Activated CD4-positive, alpha-beta T cell treated with anti-CD3 and anti-CD28 coated beads, Interleukin-2, Interleukin-4, amounts not matched to agents 100 ng/mL and 50 ng/mL, durations not matched to agents 16 hours and 8 hours (primary cell): Measurements from ENCODE around the gene DGKI.

Source experiments
- DNase-seq: peaks from one replicate; pipeline ENCODE4 v3.0.0-alpha.2; 2020; ENCODE audit warnings: low spot score

DGKI gene

DNA sequence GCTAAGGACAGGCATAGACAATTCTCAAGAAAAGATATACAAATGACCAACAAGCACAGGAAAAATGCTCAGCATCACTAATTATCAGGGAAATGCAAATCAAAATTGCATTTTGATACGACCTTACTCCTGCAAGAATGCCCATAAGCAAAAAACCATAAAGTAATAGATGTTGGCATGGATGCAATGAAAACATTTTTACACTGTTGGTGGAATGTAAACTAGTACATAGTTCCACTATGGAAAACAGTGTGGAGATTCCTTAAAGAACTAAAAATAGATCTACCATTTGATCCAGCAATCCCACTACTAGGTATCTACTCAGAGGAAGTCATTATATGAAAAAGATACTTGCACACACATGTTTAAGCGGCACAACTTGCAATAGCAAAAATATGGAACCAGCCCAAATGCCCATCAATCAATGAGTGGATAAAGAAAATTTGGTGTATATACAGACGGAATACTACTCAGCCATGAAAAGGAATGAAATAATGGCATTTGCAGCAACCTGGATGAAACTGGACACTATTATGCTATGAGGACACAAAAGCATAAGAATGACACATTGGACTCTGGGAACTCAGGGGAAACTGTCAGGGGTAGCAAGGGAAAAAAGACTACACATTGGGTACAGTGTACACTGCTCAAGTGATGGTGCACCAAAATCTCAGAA, 59.3 kb downstream of the DGKI start:
- DNase-seq, result no peak

DNA sequence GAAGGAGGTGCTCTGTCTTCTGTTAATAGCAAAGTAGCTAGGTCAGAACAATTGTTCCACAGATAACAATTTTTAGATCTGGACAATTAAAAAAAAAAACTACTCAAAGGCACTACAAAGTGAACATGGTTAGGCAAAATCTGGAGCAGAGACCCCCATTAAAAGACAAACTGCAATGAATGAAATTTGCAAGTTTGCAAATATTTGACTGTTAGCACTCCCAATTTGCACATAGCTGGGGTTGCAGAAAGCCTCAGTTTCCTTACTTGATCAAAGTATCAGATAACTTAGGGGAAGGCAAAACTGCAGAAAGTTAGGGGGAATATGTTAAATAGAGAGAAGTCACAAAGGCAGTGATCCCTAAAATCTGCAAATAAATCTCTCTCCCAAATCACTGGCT, 68.3 kb downstream of the DGKI start:
- DNase-seq, result no peak

DNA sequence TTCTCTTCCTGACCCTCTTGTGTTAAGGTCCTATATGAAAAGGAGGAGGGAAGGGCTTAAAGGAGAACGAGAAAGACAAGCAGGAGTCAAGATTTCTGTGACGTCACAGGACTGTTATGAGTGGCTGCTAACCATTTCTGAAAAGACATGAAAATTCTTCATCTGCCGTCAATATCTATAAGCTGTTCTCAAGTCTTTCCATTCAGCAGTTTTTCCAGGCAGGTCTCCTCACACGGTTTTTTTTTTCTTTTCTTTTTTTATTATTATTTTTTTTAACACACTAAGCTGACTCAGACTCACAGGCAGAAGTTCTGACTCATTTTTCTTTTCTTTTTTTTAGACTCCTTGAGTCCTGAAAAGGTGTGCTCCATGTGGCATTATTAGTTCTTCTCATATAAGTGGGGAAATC, 72.0 kb downstream of the DGKI start:
- DNase-seq, result peak; percentile 47

DNA sequence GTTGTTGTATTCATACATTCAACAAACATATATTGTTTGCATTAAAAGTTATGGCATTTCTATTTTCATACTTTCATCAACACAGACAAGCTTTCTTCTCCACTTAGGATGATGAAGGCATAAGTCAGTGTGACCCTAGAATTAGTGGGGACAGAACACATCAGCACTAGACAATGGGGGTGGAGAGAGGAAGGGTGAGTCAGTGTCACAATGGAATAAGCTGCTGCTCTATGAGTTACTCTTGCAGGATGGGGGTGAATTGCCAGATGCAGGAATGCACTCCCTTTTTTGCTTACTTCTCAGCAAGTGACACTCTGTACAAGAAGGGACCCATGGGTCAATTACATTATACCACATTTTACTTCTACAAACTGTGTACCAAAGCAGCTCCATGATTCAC, 74.0 kb downstream of the DGKI start:
- peak; percentile 24 for DNase-seq

DNA sequence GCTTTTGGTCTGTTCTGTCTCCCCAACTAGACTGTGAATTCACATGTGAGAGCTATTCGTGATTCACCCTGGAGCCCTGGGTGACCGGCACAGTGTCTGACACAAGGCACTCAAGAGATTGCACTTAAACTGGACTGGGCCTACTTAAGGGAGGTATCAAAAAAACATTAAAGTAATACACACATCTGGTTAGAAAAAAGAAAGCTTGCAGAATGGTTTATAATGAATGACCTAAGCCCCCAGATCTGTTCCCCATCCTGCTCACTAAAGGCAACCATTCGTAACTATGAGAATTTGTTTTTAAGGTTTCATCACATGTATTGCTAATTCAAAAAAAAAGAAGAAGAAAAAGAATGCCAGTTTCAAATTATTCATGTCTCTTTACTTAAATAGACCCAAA, 74.5 kb downstream of the DGKI start:
- no peak for DNase-seq

DNA sequence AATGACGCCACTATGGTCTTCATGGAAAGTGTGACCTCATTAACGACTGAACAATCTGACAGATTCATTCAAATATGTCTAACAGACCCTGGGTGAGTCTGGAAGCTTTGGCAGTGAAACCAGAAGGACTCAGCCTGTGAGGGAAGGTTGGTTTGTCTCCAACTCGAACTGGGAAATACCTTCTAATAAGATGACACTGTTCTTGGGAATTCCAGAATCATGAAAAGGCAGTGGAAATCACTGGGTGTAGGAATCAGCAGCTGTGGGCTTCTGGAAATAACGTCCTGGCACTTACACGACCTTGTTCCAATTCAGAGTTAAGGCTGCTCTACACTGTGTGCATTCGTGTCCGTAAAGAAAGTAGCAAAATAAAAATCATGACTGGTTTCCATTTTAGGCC, 75.1 kb downstream of the DGKI start:
- DNase-seq, result no peak

DNA sequence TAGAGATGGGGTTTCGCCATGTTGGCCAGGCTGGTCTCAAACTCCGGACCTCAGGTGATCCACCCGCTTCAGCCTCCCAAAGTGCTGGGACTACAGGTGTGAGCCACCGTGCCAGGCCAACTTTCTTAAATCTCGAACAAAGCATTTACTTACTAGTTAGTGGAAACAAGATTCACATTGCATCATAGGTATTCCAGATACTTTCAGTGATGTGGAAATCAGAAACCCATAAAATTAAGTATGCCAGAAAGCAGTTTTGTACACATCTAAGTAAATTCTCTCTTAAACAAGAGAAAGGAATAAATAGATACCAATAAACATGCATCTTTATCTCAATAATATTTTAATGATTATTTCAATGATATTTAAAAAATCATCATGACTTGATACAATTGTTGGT, 75.5 kb downstream of the DGKI start:
- no peak for DNase-seq

DNA sequence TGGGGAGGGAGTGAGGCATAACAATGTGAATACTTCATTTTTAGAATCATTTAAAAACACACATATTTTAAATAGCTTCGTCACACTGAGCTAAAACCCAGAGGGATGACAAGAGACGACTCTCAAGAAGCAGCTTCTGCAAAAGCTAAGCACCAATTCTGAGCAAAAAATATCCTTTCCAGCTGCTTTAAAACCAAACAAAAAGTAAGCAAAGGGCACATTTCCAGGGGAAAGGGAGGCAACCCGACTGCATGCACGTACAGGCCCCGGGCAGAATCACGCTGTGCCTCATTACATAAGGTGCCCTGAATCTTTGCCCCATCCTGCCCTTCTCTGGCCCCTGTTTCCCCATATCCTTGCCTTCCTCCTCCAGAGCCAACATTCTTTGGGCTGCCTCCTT, 78.4 kb downstream of the DGKI start:
- DNase-seq, result no peak

DNA sequence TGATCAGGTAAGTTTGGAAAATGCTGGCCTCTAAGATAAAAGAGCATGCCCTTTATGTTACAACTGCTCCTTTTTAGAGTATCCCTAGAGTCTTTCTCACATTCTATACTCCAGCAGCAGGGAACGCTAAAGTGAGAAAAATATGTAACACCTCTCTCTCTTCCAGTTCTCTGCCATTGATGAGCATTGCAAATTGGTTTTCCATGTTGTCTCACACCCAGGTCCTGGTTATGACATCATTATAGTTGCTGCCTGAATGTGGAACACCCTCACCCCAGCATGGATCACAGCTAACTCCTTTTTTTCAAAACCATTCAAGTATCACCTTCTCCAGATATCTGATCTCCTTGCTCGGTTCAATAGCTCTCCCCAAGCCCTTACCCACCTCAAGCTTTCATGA, 84.4 kb downstream of the DGKI start:
- DNase-seq, result no peak

DNA sequence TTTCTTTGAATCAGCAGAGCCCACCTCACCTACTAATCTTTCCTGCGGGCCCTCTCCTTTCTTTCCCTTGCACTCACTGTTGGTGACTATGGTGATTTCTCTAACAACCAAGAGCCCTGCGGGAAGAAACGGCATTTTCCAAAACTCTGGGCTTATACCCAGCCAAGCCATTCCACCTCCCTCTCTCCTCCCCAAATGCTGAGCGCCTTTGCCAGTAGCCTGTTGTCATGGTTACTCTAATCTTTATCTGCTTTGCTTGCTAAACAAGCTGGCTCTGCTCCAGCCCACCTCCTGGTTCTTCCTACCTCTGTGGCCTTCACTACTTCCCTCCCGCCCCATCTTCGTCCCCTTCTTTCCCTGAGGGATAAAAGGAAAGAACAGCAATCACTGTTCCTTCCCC, 86.7 kb downstream of the DGKI start:
- no peak for DNase-seq

DNA sequence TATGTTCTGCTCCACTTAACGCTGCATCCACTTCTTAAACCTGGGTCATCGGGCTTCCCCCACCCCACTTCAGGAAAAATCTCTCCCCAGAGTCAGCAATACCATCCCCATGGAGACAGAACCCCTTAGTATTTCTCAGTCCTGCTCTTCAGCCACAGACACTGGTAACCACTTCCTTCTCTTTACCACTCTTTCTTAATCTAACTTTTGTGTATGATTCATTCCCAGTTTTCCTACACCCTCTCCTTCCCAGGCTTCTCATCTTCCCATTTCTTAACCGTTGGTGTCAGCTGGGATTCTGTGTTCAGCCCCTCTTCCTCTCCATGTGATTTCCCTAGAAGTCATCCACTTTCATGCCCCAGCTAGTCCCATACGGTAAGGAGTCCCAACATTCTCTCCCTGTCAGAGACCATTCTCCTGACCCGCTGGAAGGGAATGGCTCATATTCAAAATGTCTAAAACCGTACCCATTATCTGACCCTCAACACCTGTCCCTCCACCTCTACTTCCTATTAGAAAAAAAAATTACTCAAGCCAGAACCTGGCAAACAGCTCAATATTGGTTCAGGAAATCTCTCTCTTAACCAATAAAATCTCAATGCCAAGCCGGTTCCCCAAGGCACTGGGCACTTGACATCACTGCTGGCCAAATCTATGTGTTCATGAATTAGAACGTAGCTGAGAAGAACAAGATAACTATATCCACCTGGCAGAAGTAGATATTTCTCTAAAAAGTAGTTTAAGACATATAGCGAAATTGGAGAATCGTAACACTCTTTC, 89.4 kb downstream of the DGKI start:
- DNase-seq, result no peak

DNA sequence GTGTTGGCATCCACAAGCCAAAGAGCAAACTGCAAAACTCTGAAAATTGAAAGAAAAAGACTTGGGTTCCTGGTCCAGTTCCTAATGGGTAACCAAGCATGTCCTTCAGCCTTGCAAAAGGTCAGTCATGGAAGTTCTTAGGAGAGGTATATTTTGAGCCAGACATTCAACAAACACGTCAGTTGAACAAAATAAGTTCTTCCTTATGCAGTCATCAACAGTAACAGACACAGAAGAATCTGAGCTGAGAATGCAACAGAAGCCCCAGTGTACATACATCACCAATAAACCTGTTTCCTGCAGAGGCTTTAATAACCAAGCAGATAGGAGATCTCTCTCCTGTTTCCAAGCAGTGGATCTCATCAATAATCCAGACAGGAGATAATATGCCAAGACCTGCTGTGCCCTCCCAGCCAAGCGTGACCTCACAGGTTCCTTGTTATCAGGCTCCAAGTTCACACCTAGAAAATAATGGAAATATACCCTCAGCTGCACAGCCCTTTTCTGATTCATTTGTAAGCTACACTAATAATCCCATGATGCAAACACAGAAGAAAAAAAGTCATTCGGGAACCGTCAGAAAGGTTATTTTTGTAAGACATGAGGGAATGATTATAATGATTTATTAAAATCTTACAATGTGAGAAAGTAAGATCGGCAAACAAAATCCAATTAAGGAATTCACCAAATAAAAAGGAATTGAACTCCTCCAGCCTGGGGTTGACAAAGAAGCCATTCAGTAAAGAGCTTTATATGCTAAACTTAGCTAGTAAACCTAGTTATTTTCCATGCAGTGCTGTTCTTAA, 90.7 kb downstream of the DGKI start:
- no peak for DNase-seq

DNA sequence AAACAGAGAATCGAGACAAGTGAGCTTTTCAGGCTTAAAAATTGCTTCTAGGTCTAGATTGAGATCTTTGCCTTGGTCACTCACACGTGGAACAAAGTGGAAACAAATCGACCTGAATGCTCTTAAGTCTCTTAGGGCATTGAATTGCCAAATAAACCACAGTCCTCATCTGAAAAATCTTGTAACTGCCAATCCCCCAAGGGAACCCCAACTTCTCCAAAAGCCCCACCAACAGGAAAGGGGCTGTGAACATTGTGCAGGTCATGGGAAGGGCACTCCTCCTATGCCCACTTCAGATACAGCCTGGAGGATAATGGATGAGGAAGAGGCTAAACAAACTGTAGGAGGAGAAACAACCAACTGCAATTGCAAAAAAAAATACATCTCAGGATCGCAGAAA, 91.3 kb downstream of the DGKI start:
- no peak for DNase-seq

DNA sequence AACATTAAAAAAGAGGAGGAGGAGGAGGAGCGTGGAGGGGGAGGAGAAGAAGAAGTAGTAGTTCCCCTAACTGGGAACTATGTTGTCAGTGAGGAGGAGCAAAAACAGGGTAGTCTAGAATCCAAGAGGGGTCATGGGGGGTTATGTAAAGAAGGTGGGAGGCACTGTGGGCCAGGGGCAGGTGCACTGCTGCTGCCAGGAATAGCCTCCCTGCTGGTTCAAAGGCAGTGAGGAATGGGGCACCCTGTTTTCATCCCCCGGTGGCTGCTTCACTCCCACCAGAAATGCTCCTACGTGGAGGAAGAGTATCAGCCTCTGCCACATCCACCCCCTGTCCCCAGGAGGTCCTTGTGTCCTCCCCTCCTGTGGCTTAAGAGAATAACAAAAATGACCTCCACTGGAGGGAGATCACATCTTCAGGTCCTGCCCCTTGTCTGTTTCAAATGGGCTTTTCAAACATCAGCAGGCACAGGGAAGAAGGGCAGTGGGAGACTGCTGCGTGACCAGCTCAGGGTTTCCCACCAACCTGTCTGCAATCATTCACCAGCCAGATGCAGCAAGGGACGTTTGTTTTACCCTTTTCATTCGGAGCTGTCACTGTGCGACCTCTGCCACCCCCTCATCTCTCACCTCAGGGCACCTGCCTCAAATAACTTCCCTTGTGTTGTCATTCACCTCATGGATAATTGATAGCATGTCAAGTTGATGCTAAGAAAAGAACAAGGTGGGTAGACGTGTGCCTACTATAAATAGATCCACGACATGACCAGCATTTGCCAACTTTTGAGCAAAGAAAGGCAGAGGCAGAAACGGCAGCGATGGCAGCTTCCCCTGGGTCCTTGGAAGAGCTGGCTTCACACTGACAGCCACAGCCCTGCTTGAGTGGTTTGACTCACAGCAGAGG, 92.6 kb downstream of the DGKI start:
- DNase-seq, result no peak

DNA sequence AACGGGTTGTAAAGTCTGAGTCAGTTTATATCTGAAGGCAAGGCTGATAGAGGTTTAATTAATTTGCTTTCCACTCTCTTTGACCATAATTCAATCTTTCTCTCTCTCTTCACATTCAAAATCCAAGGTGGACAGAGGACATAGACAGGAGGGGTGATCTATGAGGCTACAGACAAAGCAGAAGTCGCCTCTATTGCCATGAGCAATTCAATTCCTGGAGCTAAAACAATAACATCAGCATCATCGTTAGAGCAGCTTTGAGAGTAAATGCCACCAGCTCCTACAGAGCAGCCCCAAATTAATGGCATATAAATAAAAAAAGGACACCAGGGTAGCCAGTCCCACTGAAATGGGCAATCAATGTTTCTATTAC, 93.2 kb downstream of the DGKI start:
- no peak for DNase-seq

DNA sequence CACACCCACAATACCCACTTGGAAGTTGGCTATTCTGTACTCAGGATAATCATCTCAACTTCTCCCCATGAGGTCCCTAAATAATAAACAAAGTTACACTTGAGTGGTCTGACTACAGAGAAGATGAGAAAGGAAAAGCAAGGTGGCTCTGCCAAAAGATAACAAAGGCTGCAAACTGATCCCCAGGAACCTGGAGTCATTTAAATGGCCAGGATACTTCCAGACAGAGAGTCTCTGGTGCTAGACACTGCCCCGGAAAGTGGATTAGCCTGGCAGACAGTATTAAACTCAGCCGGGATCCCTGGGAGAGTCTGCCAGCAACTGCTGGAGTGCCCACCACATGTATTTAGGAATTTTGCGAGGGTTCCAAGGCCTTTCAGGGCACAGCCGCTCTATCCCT, 93.7 kb downstream of the DGKI start:
- no peak for DNase-seq

DNA sequence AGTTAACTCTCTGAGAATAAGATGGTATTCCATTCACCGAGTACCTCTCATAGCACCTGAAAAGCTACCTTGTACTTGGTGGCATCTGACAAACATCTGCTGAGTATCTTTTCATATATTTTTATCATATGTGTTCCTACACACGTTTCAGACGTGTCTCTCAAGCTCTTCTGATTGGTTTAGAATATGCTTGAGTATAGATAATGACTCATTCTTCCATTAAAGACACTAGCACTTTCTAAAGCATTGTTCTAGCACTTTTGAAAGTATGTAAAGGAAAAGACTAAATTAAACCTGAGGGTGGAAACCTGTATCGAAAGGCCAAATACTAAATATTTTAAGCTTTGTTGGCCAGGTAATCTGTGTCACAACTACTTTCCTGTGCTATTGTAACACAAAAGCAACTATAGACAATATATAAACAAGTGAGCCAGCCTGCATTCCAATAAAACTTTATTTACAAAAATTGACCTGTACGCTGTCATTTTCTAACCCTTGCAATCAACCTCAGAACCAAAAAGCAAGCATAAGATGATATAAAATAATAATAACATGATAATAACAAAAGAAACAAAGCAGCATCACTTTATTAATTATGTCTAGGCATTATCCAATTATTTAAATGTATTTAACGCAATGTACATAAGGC, 95.3 kb downstream of the DGKI start:
- DNase-seq, result no peak

DNA sequence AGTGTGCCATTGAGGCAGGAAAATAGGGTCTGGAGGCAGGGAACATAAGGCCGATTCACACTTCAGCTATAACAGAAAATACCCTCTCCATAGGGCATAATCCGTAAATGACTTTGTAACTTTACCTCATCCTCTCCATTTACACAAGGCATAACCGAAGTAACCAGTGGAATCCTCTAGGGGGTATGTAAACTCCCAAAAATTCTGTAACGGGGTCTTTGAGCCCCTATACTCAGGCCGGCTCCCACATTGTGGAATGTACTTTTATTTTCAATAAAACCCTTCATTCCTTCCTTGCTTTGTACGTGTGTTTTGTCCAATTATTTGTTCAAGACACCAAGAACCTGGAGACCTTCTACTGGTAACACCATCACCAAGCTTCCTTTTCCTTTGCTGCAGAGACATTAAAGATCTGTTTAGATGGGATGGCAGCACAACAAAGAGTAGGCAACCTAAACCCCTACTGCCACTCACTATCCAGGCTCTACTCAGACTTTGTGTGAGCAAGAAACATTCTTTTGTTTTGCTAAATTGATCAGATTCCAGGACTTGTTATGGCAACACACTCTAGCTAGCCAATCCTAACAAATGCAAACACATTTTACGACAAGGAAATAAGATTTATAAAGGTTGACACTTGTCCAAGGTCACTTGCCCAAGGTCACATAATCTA, 99.3 kb downstream of the DGKI start:
- DNase-seq, result no peak

DNA sequence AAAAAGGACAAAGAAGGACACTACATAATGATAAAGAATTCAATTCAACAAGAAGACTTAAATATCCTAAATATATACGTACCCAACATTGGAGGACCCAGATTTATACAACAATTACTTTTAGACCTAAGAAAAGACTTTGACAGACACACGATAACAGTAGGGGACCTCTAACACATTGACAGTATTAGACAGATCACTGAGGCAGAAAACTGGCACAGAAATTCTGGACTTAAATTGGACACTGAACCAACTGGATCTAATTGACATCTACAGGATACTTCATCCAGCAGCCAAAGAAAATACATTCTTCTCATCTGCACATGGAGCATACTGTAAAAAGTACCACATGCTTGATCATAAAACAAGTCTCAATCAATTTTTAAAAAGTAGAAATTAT, 103.8 kb downstream of the DGKI start:
- no peak for DNase-seq

DNA sequence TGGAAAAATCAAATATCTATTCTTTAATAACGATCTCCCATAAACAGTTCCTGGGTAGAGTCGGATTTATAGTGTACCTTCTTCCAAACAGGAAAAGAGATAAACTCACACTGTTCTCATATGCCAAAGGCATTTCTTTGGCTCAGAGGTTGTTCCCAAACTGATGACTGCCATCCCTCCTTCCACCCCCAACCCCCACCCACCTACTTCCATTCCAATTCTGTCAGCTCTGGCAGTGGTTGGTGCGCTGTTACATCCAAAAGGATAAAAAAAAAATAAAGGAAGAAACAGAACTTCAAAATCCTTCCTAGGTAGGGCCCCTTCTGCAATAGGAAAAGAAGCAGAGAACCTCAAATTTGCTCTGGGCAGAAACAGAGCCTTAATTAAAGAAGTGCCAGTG, 104.7 kb downstream of the DGKI start:
- DNase-seq, result no peak

DNA sequence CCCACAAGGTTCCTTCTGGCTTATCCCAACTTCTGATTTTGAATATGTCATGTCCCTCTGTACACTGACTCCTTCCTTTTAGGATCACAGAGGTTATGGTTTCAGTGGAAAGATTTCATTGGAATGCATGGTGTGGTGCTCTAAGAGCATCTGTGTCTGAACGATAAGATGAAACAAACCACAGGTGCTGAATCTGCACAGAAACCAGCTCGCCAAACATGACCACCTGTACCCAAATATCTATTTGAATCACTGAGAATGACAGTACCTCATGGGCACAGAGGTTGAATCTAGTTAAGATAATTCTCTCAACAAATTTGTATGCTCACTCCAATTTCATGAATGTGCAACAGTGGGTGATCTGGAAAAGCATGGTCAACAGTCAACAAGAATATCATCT, 105.3 kb downstream of the DGKI start:
- DNase-seq, result no peak
